Measurements from ENCODE around the gene HOXA1. TPM values are rescaled to one million over a fixed set of nuclear protein-coding genes. Genes with fewer than 3 reads are reported as not detected.

HOXA1 gene
- total RNA-seq, 1 donor from 2014 or later, result 0.55 TPM

DNA sequence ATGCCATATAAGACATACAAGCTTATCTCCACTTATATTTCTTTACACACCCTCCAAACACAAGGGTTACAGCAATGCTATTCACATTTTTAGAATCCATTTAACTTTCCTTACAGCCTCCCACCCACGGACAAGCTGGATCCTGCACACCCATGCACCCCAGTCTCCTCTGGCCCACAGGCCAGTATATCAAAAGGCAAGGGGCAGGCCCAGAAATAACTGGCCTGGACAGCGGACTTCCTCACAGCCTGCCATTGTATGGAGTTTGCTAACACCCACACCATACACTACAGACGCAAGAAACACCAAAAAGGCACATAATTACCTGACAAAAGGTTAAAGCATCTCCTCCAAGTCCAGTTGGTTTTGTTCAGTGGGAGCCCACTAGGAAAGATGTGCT is 22.8 kb upstream of the HOXA1 start:
- ChIA-PET CTCF (no interaction called here), POLR2A (no interaction called here)
- Mint-ChIP-seq H3K27me3 (peaks cover 7% of the 10 kb centered on the region), H3K9me3 (no peaks in the 10 kb centered on the region), H3K4me3 (no peak overlapping the region), H3K4me1 (no peaks in the 10 kb centered on the region), H3K36me3 (ENCODE audit: low read depth) (no peaks in the 10 kb centered on the region), H3K27ac (no peak overlapping the region)
- TF ChIP-seq, protein P1, sequence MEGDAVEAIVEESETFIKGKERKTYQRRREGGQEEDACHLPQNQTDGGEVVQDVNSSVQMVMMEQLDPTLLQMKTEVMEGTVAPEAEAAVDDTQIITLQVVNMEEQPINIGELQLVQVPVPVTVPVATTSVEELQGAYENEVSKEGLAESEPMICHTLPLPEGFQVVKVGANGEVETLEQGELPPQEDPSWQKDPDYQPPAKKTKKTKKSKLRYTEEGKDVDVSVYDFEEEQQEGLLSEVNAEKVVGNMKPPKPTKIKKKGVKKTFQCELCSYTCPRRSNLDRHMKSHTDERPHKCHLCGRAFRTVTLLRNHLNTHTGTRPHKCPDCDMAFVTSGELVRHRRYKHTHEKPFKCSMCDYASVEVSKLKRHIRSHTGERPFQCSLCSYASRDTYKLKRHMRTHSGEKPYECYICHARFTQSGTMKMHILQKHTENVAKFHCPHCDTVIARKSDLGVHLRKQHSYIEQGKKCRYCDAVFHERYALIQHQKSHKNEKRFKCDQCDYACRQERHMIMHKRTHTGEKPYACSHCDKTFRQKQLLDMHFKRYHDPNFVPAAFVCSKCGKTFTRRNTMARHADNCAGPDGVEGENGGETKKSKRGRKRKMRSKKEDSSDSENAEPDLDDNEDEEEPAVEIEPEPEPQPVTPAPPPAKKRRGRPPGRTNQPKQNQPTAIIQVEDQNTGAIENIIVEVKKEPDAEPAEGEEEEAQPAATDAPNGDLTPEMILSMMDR (IDR thresholded peaks at IDR 0.05), result no peak
- DNase-seq (no peak), ATAC-seq (ENCODE audit: low read depth) (no peak)
- intact Hi-C loops (cut with micrococcal nuclease), result no loop called here

DNA sequence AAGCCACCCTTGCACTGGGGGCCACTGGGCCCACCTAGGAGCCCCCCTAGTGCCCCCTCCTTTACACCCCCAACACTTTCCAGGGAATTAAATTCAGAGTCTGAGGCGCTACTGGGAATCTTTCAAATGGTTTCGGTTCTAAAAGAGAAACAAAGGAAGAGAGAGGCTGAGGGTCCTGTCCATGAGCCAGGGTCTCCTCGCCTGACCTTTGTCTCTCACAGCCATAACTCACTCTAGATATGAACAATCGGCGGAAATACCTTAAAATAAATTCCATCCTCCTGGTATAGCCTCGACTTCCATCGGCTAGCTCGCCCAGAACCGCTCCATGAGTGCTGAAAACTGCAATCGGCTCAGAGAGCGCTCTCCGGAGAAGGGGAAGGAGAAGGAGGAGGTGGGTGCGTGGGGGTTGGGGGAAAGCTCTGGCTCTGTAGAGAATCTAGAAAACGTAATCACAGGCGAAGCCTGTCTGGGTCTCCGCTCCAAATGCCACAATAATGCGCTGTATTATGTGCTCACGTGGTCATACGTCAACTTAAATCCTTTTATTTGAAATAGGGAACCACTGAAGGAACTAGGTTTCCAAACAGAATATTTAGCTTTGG is 22.2 kb upstream of the HOXA1 start:
- no peak for ATAC-seq (ENCODE audit: low read depth)
- Mint-ChIP-seq H3K27me3 (peaks cover 7% of the 10 kb centered on the region), H3K4me1 (no peaks in the 10 kb centered on the region), H3K27ac (no peak overlapping the region), H3K9me3 (no peaks in the 10 kb centered on the region), H3K36me3 (ENCODE audit: low read depth) (no peaks in the 10 kb centered on the region), H3K4me3 (no peak overlapping the region)
- DNase-seq, result no peak
- TF ChIP-seq, protein P1 (IDR thresholded peaks at IDR 0.05), result no peak
- intact Hi-C loops (cut with micrococcal nuclease), result no loop called here
- POLR2A ChIA-PET, result no interaction called here
- CTCF ChIA-PET, result no interaction called here

DNA sequence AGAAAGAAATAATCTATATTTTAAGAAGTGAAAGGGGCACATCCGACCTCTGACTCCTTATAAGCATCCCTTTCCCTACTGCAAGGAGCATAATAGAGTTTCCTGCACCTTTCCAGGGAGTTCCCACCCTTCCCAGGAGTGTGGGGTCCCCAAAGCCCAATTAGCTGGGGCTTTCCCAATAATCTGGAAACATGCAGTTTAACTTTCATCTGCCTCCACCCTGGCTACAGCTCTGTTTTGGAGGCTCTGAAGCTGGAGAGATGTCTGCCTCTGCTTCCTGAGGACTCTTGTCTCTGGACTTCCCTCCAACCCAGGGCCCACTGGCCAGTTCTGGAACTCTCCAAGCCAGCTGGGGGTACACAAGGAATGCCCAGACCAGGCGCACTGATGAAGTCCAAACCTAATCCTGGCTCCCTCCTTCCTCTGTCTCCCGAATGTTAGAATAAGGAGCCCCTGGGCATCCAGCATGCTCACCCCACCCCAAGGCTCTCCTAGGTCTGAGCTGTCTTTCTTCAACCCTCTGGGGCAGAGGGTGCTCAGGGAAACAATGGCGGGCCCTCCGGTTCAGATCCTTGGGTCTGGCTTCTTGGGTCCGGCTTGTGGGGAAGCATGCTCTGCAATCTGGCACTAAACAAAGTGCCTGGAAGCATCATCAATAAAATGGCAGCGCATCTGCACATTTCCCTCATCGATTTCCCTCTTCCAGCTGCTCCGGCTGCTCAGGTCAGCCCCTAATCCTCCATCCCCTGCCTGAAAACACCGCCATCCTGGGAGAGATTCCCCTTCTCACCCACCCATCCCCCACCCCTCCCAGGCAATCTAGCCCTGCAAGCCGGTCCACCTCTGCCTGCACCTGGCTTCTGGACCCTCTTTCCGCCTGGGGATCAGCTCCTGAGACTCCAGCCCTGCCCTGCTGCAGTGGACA is 21.4 kb upstream of the HOXA1 start:
- CTCF ChIA-PET, result no interaction called here
- Mint-ChIP-seq H3K4me1 (no peaks in the 10 kb centered on the region), H3K27ac (no peak overlapping the region), H3K27me3 (peaks cover 7% of the 10 kb centered on the region), H3K36me3 (ENCODE audit: low read depth) (no peaks in the 10 kb centered on the region), H3K9me3 (no peaks in the 10 kb centered on the region), H3K4me3 (no peak overlapping the region)
- intact Hi-C loops (cut with micrococcal nuclease), result no loop called here
- TF ChIP-seq, protein P1 (IDR thresholded peaks at IDR 0.05), result no peak
- DNase-seq, result no peak
- POLR2A ChIA-PET, result no interaction called here
- ATAC-seq (ENCODE audit: low read depth), result no peak

DNA sequence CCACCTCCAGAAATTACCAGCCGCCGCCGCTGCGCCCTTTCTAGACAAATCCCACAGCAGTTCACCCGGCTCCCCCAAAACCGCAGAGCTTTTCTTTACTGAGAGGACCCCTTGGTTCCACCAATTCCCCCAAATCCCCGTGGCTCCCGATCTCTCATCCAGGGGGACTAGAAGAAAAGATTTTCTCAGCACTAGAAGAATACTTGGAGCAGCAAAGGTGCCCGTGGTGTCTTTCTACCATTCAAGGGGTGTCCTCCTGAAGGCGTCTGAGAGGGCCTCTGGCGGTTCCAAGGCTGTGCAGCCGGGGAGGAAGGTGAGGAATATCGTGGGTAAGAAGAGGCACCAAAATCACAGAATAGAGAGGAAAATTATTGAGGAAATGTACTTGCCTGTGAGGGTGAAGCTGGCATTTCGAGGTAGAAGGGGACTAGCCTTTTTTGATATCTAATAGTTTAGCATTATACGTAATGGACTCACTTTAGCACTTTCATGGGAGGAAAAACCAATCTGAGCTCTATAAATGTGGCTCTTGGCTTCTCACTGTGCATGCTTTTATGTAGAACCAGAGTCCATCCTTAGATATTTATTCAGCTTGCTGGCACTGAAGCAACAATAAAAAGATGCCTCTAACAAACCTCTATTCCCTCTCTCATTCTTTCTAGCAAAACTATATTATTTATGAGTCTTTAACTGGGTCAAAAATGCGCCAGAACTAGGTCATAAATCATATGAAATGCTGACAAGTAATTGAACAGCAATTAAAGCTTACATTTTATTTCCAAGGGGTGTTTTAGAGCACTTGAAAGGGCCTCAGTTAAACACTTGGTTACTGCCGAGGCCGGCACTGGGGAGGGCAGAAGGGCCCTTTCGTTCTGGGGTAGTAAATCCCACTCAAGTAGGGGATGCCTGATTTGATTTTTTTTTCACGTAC is 20.5 kb upstream of the HOXA1 start:
- Mint-ChIP-seq H3K27me3 (peaks cover 7% of the 10 kb centered on the region), H3K27ac (no peak overlapping the region), H3K4me3 (no peak overlapping the region), H3K9me3 (no peaks in the 10 kb centered on the region), H3K36me3 (ENCODE audit: low read depth) (no peaks in the 10 kb centered on the region), H3K4me1 (no peaks in the 10 kb centered on the region)
- intact Hi-C loops (cut with micrococcal nuclease), result no loop called here
- TF ChIP-seq, protein P1 (IDR thresholded peaks at IDR 0.05), result no peak
- DNase-seq (no peak), ATAC-seq (ENCODE audit: low read depth) (no peak)
- CTCF ChIA-PET, result no interaction called here
- POLR2A ChIA-PET, result no interaction called here

All from activated B cell treated with CpG ODN at 0.5 μM for 24 hours (primary cell).